Left lung (tissue), 10 donors: ENCODE results near the gene KIAA0930. TPM values are rescaled to one million over a fixed set of nuclear protein-coding genes. Genes with fewer than 3 reads are reported as not detected.
A peak's percentile ranks its signal among the peaks of the same experiment; 100 is the strongest.

Experiments used
- ATAC-seq: fragments of 200-7000 bp; cut with Tn5 transposase; one replicate; pipeline ENCODE4 v1.9.1; 2020; ENCODE audit warnings: moderate library complexity
- DNase-seq, 4 donors: peaks; one replicate each; pipeline ENCODE4 v3.0.0-alpha.2; 2013 to 2020
- H3K27ac ChIP-seq, 2 donors: fragments of 200-600 bp; sonication (generic) in 1 of 2; one replicate each; pipeline versions ENCODE4 v1.5.0 to v1.8.0; 2020 to 2021
- H3K27me3 ChIP-seq, 2 donors: fragments of 200-600 bp; sonication (generic) in 1 of 2; one replicate each; pipeline versions ENCODE4 v1.5.0 to v1.8.0; 2020 to 2021
- H3K36me3 ChIP-seq, 2 donors: fragments of 200-600 bp; sonication (generic) in 1 of 2; one replicate each; pipeline versions ENCODE4 v1.5.0 to v1.8.0; 2020 to 2021
- H3K4me1 ChIP-seq, 2 donors: fragments of 200-600 bp; one replicate each; pipeline ENCODE4 v1.8.0; 2021
- H3K4me3 ChIP-seq, 2 donors: fragments of 200-600 bp; sonication (generic) in 1 of 2; one replicate each; pipeline versions ENCODE4 v1.5.0 to v1.8.0; 2020 to 2021; ENCODE audit warnings: mild to moderate bottlenecking in 1 of 2
- H3K9me3 ChIP-seq, 2 donors: fragments of 200-600 bp; sonication (generic) in 1 of 2; one replicate each; pipeline versions ENCODE4 v1.5.0 to v1.8.0; 2020 to 2021
- intact Hi-C, 2 donors: fragments of 100-400 bp; cut with DNase I; formaldehyde crosslinking; loops; one replicate each; pipeline versions ENCODE4 v1.11.2 to v1.14.2; 2022
- polyA plus RNA-seq, 6 donors: library from polyadenylated mRNA; unstranded; fragments of 120-200 nt; gene quantifications; one replicate each; pipeline ENCODE4 v1.2.1, GENCODE V29; 2013; ENCODE audit not compliant: insufficient read length in 6 of 6
- total RNA-seq, 2 donors: library from RNA; stranded (reverse); fragmentation: NEBNext Ultra II Directional; extraction: Animal tissue kit (Norgen Biotek cat#: 25700); gene quantifications; one replicate each; pipeline ENCODE4 v1.2.1, GENCODE V29; 2021
- TF ChIP-seq, protein P1 (sequence below), 2 donors: fragments of 200-600 bp; sonication (generic) in 1 of 2; IDR thresholded peaks; one replicate each; pipeline versions ENCODE4 v1.5.0 to v1.8.0; 2021; ENCODE audit warnings: antibody characterized with exemption in 2 of 2
- donor health status: DM: no; HTN: yes; CAD: no.
- donor health status: DM: no; HTN: no; CAD: no.

KIAA0930 gene
- total and polyA plus RNA-seq, 8 donors: 12.1 to 78.8 (median 17.9) TPM

GRCh38 chr22:45270095-45271020, 29.7 kb upstream of the KIAA0930 start:
- Histone ChIP-seq H3K9me3 (no peaks in the 10 kb centered on the region), H3K4me3 (no peak overlapping the region), H3K27me3 (peaks cover 0 to 27% of the 10 kb centered on the region in 2 donors), H3K4me1 (peaks cover 3 to 16% of the 10 kb centered on the region in 2 donors), H3K36me3 (no peaks in the 10 kb centered on the region), H3K27ac (no peak overlapping the region)
- TF ChIP-seq, protein P1, sequence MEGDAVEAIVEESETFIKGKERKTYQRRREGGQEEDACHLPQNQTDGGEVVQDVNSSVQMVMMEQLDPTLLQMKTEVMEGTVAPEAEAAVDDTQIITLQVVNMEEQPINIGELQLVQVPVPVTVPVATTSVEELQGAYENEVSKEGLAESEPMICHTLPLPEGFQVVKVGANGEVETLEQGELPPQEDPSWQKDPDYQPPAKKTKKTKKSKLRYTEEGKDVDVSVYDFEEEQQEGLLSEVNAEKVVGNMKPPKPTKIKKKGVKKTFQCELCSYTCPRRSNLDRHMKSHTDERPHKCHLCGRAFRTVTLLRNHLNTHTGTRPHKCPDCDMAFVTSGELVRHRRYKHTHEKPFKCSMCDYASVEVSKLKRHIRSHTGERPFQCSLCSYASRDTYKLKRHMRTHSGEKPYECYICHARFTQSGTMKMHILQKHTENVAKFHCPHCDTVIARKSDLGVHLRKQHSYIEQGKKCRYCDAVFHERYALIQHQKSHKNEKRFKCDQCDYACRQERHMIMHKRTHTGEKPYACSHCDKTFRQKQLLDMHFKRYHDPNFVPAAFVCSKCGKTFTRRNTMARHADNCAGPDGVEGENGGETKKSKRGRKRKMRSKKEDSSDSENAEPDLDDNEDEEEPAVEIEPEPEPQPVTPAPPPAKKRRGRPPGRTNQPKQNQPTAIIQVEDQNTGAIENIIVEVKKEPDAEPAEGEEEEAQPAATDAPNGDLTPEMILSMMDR (IDR thresholded peaks at IDR 0.05): no peak
- DNase-seq (no peak), ATAC-seq (no peak)
- intact Hi-C loops: loop anchor here in 1 of 2 donors (10.0 kb wide), 1 partner anchor 284 kb away; no protein-coding TSS in a partner anchor

DNA sequence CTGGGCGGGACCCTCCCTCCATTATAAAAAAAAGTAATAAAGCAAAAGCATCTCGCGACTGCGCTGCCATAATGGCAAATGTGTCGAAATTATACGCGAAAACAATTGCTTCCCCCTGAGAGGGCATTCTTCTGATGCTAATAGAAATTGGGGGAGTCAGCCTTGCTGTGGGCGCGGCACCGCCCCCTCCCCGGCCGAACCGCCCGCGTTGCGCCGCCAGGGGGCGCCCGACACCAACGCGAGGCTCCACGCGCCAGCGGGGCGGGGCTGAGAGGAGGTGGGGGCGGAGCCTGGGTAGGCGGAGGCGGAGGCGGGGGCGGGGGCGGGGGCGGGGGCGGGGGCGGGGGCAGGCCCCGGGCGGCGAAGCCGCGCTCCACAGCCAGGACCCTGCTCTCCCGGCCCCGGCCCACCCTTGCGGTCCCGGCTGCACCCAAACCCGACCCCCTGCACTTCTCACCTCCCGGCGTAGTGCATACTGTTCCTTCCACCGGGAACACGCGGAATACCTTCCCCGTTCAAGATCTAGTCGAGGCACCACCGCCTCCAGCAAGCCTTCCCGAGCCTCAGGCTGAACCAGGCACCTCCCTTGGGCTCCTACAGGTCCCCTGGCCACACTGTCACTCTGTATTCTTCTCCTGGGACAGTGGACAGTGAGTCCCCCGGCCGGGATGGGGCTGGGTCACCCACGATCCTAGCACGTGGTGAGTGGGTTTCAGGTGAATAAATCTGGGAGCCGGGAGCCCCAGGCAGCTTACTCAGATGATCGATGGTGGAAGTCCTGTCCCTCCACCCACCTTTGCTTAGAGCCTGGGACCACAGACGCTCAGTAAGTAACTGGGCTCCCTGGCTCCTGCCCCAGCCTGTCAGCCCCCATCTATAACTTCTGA, 28.5 kb upstream of the KIAA0930 start:
- H3K4me1 ChIP-seq: peaks cover 3 to 16% of the 10 kb centered on the region in 2 donors
- no peak overlapping the region for H3K27ac ChIP-seq
- TF ChIP-seq, protein P1 (IDR thresholded peaks at IDR 0.05): peak; percentile 93 to 95
- DNase-seq: peak; percentile 86 to 97 (median 90)
- no peaks in the 10 kb centered on the region for H3K9me3 ChIP-seq
- peak; percentile 98 for ATAC-seq
- intact Hi-C loops: loop anchor here in 1 of 2 donors (5.0 kb wide), 1 partner anchor 163 kb away; no protein-coding TSS in a partner anchor
- H3K36me3 ChIP-seq: no peaks in the 10 kb centered on the region
- peaks cover 0 to 27% of the 10 kb centered on the region in 2 donors for H3K27me3 ChIP-seq
- peak overlapping the region; percentile 42 to 48 for H3K4me3 ChIP-seq

GRCh38 chr22:45268167-45268957, 27.7 kb upstream of the KIAA0930 start:
- ATAC-seq: peak; percentile 37
- intact Hi-C loops: loop anchor here in 1 of 2 donors (5.0 kb wide), 1 partner anchor 164 kb away; no protein-coding TSS in a partner anchor
- no peak overlapping the region for H3K27ac ChIP-seq
- H3K4me3 ChIP-seq: peak overlapping the region; percentile 42 to 48
- H3K4me1 ChIP-seq: peaks cover 9 to 25% of the 10 kb centered on the region in 2 donors
- DNase-seq: peak in 2 of 4 donors; percentile 50 to 57
- peaks cover 0 to 27% of the 10 kb centered on the region in 2 donors for H3K27me3 ChIP-seq
- no peaks in the 10 kb centered on the region for H3K36me3 ChIP-seq
- H3K9me3 ChIP-seq: no peaks in the 10 kb centered on the region
- TF ChIP-seq, protein P1 (IDR thresholded peaks at IDR 0.05): no peak

DNA sequence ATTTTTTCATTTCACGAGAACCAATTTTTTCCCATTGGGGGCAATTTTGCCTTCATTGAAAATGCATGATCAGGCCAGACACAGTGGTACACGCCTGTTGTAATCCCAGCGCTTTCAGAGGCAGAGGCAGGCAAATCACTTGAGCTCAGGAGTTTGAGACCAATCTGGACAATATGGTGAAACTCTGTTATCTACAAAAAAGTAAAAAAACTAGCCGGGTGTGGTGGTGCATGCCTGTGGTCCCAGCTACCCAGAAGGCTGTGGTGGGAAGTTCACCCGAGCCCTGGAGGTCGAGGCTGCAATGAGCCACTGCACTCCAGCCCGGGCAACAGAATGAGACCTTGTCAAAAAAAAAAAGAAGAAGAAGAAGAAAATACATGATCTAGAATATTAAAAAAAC, 24.8 kb upstream of the KIAA0930 start:
- TF ChIP-seq, protein P1 (IDR thresholded peaks at IDR 0.05): no peak
- no peaks in the 10 kb centered on the region for H3K36me3 ChIP-seq
- intact Hi-C loops: loop anchor here in 1 of 2 donors (5.0 kb wide), 1 partner anchor 167 kb away; no protein-coding TSS in a partner anchor

More for the DNA sequence above, 24.8 kb upstream of the KIAA0930 start:
- peaks cover 9 to 33% of the 10 kb centered on the region in 2 donors for H3K4me1 ChIP-seq
- no peak overlapping the region for H3K27ac ChIP-seq
- peaks cover 0 to 25% of the 10 kb centered on the region in 2 donors for H3K27me3 ChIP-seq
- ATAC-seq (no peak), DNase-seq (no peak)
- H3K4me3 ChIP-seq: no peak overlapping the region
- no peaks in the 10 kb centered on the region for H3K9me3 ChIP-seq
